Measurements from ENCODE around the gene CLSTN2.

CLSTN2 gene

GRCh38 chr3:140131895-140132294 is 196.9 kb downstream of the CLSTN2 start:
- no peaks in the 10 kb centered on the region for H3K27me3 ChIP-seq (ENCODE audit: control insufficient read depth, low read length)
- no peaks in the 10 kb centered on the region for H3K36me3 ChIP-seq (ENCODE audit: control insufficient read depth, low read length)
- no peaks in the 10 kb centered on the region for H4K20me1 ChIP-seq (ENCODE audit: control insufficient read depth, insufficient read depth, low read depth, low read length)
- peaks cover 6% of the 10 kb centered on the region for H3K4me1 ChIP-seq (ENCODE audit: control insufficient read depth, low read length)
- no peak overlapping the region for H3K4me2 ChIP-seq (ENCODE audit: low read length)
- H3F3A ChIP-seq (ENCODE audit: control insufficient read depth, insufficient read depth), result no peaks in the 10 kb centered on the region
- H3K9me2 ChIP-seq (replicated peaks; ENCODE audit: control insufficient read depth, low read length), result no peaks in the 10 kb centered on the region
- TF ChIP-seq EZH2phosphoT487 (IDR thresholded peaks at IDR 0.05; ENCODE audit: borderline replicate concordance, low read length), result no peak
- TF ChIP-seq, protein P1, sequence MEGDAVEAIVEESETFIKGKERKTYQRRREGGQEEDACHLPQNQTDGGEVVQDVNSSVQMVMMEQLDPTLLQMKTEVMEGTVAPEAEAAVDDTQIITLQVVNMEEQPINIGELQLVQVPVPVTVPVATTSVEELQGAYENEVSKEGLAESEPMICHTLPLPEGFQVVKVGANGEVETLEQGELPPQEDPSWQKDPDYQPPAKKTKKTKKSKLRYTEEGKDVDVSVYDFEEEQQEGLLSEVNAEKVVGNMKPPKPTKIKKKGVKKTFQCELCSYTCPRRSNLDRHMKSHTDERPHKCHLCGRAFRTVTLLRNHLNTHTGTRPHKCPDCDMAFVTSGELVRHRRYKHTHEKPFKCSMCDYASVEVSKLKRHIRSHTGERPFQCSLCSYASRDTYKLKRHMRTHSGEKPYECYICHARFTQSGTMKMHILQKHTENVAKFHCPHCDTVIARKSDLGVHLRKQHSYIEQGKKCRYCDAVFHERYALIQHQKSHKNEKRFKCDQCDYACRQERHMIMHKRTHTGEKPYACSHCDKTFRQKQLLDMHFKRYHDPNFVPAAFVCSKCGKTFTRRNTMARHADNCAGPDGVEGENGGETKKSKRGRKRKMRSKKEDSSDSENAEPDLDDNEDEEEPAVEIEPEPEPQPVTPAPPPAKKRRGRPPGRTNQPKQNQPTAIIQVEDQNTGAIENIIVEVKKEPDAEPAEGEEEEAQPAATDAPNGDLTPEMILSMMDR (IDR thresholded peaks at IDR 0.05; ENCODE audit: low read depth, low read length, poor library complexity, severe bottlenecking), result no peak
- H3K4me3 ChIP-seq (ENCODE audit: low read length), result no peak overlapping the region
- H3K79me2 ChIP-seq (ENCODE audit: control insufficient read depth, low read length), result no peaks in the 10 kb centered on the region
- no peak overlapping the region for H3K27ac ChIP-seq (ENCODE audit: low read depth, low read length)
- H3K9me3 ChIP-seq (ENCODE audit: control insufficient read depth, insufficient read depth, low read length), result no peaks in the 10 kb centered on the region

DNA sequence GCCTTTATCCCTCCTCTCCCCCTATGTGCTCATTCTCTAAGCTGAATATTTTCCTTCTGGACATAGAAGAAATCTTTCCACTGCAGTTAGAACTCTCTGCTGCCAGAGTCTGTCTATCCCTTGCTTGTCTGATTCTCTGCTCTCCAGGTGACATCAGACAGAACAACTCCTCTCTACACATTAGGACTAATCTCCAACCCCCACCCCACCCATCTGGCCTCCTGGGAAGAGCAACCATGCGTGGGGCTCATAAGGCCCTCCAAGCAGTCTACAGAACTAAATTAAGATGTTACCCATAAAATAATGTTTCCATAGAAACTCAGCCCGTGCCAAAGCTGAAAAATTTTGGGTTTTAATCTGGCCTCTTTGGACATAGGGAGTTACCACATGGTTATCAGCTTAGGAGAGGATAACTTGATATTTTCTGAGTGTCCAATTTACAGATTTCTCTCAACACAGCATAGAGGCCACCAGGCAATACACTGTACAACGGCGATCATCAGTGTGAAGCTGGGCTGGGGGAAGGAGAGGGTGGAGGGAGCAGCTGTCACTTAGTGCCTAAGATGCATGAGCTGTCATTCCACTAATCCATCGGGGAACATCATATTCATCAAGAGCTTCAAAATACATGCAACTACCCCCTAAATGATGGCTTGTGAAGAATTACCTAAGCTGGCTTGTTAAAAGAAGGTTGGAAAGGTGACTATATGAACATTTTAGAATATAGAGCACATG is 199.4 kb downstream of the CLSTN2 start:
- no peaks in the 10 kb centered on the region for H3K9me3 ChIP-seq (ENCODE audit: control insufficient read depth, insufficient read depth, low read length)
- no peak overlapping the region for H3K27ac ChIP-seq (ENCODE audit: low read depth, low read length)
- no peaks in the 10 kb centered on the region for H3K79me2 ChIP-seq (ENCODE audit: control insufficient read depth, low read length)
- no peaks in the 10 kb centered on the region for H3K36me3 ChIP-seq (ENCODE audit: control insufficient read depth, low read length)
- H3K4me1 ChIP-seq (ENCODE audit: control insufficient read depth, low read length), result no peaks in the 10 kb centered on the region
- no peaks in the 10 kb centered on the region for H4K20me1 ChIP-seq (ENCODE audit: control insufficient read depth, insufficient read depth, low read depth, low read length)
- no peaks in the 10 kb centered on the region for H3K9me2 ChIP-seq (replicated peaks; ENCODE audit: control insufficient read depth, low read length)
- no peaks in the 10 kb centered on the region for H3F3A ChIP-seq (ENCODE audit: control insufficient read depth, insufficient read depth)
- H3K4me3 ChIP-seq (ENCODE audit: low read length), result no peak overlapping the region
- H3K4me2 ChIP-seq (ENCODE audit: low read length), result no peak overlapping the region
- no peaks in the 10 kb centered on the region for H3K27me3 ChIP-seq (ENCODE audit: control insufficient read depth, low read length)
- TF ChIP-seq EZH2phosphoT487 (IDR thresholded peaks at IDR 0.05; ENCODE audit: borderline replicate concordance, low read length), result no peak
- TF ChIP-seq, protein P1 (IDR thresholded peaks at IDR 0.05; ENCODE audit: low read depth, low read length, poor library complexity, severe bottlenecking), result no peak

GRCh38 chr3:140135461-140135860 is 200.5 kb downstream of the CLSTN2 start:
- no peak overlapping the region for H3K4me2 ChIP-seq (ENCODE audit: low read length)
- H3K4me1 ChIP-seq (ENCODE audit: control insufficient read depth, low read length), result no peaks in the 10 kb centered on the region
- H3K36me3 ChIP-seq (ENCODE audit: control insufficient read depth, low read length), result no peaks in the 10 kb centered on the region
- H3K4me3 ChIP-seq (ENCODE audit: low read length), result no peak overlapping the region
- no peaks in the 10 kb centered on the region for H3F3A ChIP-seq (ENCODE audit: control insufficient read depth, insufficient read depth)
- no peaks in the 10 kb centered on the region for H3K27me3 ChIP-seq (ENCODE audit: control insufficient read depth, low read length)
- TF ChIP-seq EZH2phosphoT487 (IDR thresholded peaks at IDR 0.05; ENCODE audit: borderline replicate concordance, low read length), result no peak
- TF ChIP-seq, protein P1 (IDR thresholded peaks at IDR 0.05; ENCODE audit: low read depth, low read length, poor library complexity, severe bottlenecking), result no peak
- H3K9me3 ChIP-seq (ENCODE audit: control insufficient read depth, insufficient read depth, low read length), result no peaks in the 10 kb centered on the region
- no peaks in the 10 kb centered on the region for H3K79me2 ChIP-seq (ENCODE audit: control insufficient read depth, low read length)
- H4K20me1 ChIP-seq (ENCODE audit: control insufficient read depth, insufficient read depth, low read depth, low read length), result no peaks in the 10 kb centered on the region
- no peaks in the 10 kb centered on the region for H3K9me2 ChIP-seq (replicated peaks; ENCODE audit: control insufficient read depth, low read length)
- no peak overlapping the region for H3K27ac ChIP-seq (ENCODE audit: low read depth, low read length)

All from DOHH2 (cell line).